GM21390 (cell line): Measurements from ENCODE around the gene PLXNA4.

ENCODE experiments used
- ATAC-seq: cut with Tn5 transposase; IDR thresholded peaks from one replicate; pipeline ENCODE4 v1.9.1; 2021; ENCODE audit not compliant: unreplicated experiment

Gene PLXNA4

DNA sequence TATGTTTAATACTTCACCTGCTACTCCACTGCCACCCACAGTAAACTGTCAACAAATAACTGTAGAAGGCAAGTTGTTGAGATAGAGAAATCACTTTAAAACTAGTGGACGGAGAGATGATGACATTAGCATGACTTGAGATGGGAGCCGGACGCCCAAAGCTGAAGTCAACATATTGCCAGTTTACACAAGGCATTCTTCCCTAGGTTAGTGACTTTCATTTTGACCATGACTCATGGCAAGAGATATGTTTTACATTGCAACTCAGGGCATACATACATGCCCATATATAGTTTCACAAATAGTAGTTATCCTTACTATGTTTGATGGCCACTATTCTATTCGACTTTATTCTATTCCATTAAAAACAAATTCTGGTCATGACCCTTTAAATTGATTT is 296.6 kb downstream of the PLXNA4 start:
- ATAC-seq = no peak

DNA sequence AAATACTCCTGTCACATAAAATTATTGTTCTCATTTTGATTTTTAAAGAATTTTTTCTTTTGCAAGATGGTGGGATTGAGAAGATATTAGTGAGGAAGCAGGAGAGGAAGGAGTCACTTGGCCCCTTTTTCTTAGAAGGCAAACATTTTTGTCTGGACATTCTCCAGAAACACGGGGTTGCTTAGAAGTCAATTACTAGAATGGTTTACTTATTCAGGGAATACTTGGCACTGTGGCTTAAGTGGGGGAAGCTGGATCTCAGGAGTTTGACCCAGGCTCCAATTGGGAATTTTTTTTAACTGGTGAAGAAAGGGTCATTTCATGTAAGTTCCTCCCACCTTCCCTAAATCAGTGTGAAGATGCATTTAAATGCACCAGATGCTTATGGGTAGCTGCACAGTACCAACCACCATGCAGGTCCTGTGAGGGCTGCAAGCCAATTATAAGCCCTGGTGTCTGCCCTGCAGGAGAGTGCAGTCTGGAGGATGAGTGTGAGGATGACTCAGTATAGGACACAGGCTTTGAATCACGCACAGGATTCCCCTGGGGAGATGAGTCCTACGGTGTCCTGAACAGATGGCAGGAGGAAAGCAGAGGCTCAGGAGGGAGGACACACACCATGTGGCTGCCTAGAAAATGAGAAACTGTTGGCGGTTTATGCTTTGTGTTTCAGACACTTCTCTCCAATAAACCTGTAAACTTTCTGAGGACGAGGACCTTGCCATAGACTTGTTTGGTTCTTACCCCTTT is 299.1 kb downstream of the PLXNA4 start:
- ATAC-seq = no peak

DNA sequence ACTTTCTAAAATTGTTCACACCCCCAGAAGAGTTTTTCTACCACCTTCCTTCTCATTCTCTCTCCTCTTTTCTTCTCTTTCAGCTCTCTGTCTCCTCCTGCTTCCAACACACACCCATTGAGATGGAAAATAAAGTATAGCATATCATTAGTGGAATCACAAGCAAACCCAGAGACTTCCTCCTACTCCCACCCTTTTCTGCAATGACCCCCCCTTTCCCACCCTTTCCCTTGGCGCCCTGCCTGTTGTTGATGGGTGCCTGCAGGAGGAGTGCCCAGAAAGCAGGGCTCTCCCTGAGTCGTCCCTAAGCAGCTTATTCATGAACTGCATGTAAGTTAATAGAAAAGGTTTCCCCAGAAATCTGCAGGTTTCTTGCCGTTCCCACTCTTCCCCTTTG is 300.0 kb downstream of the PLXNA4 start:
- no peak for ATAC-seq

DNA sequence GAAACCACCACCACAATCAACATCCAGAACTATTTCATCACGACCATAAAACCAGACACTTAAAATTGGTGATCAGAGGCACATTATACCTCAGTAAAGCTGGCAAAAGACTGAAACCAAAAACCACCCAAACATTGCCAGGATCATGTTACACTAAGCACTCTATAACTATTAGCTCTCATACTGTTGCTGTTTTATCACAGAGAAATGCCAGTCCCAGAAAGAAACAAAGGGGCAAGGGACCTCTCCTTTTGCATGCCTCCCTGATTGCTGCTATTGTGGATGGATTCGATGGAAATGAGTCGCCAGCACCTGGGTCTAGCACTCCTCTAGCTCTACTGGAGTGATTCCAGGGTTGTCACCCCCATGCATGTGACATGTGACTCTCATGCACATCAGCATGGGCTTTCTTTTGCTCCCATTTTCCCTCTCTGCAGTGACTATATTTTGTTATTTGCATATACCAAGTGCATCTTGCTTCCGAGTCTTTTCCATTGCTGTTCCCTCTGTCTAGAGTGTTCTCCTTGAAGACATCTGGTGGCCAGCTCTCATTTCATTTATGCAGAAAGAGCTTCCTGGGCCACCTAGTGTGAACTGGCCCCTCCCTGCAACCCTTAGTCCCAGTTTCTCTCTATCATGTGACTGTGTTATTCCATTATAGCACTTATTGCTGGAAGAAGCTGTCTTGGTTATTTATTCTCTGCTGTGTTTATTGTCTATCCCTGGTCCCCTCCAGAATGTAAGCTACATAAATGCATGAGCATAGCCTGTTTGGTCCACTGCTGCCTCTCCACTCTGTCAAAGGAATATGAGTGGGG is 300.6 kb downstream of the PLXNA4 start:
- ATAC-seq = no peak

DNA sequence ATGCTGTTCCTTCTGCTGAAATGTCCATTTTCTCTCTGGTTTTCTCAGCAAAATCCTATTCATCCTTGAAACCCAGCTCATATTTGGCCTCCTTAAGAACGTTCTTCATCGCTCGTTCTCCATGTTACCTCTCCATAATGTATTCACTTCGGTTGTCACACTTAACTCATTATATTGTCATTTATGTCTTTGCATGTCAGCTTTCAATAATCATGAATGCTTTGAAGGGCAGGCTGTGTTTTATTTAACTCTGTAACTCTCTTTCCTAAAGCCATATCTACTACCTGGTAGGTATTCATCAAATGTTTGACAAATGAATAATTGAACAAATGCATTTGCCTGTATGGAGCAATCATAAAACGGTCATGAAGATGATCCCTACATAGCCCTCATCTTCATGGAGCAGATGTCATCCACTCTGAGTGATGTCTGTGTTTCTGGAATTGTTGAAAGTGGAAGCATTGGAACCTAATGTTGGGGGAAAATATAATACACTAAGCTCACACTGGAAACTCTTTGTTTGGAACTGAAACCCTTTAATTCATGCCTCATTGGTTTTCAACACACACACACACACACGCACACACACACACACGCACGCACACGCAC is 303.4 kb downstream of the PLXNA4 start:
- ATAC-seq = no peak

DNA sequence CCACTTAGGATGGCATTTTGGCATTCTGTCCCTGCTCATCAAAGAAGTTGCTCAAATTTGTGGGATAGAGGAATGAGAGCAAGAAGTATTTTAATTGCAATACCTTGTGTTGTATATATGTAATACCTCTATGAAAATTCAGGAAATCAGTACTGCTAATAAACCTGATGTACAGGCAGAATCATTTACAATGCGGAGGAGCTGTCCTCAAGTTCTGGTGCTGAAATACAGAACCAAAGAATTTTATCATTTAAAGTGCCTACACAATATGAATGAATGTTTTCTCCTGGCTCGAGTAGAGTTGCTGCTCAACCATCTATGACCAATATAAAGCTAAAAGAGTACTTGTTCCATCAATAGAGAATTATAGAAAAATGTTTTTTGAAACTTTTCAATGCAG is 305.8 kb downstream of the PLXNA4 start:
- ATAC-seq = no peak

DNA sequence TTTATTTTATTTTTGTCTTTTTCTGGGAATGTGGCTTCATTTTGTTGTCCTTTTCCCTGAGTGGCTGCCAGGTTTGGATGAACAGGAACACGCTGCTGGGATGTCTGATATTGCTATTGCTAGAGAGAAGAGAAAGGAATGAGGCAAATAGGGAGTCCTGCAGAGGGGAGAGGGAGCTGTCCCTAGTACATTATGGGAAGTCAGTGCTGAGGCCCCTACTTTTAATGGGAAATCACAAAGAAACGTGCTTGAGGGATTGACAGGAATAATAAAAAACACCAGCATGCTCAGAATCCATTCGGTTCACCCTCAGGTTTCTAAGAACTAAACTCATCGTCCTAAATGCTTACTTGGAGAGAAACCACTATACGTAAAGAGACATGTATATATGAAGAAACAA is 306.6 kb downstream of the PLXNA4 start:
- no peak for ATAC-seq

DNA sequence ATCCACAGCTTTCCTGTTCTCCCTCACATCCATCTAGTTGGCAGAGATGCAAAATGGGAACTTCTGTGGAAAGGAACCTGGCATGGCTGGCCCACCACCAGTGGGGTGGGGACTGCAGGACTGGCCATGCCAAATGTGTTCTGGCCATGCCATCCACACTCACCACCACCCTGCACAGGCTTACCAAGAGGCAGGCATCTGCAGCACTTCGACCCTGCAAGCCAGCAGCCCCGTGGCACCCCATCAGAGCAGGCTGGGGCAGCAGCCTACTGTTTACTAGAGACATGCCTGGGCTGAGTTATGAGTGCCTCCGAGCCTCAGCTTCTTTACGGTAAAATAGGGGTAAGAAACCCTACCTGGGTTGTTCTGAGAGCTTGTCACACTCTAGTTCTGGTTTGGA is 313.1 kb downstream of the PLXNA4 start:
- ATAC-seq = no peak

DNA sequence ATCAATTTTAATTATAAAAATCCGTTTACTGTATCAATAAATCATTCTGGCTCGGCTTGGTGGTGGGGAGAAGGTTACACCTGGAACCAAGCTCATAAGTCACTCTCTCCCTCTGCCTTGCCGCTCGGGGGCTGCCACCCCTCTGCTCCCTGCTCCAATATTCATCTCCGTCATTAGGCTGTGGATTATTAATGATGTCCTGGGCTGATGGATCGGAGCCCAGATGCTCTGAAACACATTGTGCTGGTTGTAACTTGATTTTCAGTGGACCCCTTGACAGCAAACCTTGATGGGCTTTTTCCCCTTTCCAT is 314.2 kb downstream of the PLXNA4 start:
- no peak for ATAC-seq

DNA sequence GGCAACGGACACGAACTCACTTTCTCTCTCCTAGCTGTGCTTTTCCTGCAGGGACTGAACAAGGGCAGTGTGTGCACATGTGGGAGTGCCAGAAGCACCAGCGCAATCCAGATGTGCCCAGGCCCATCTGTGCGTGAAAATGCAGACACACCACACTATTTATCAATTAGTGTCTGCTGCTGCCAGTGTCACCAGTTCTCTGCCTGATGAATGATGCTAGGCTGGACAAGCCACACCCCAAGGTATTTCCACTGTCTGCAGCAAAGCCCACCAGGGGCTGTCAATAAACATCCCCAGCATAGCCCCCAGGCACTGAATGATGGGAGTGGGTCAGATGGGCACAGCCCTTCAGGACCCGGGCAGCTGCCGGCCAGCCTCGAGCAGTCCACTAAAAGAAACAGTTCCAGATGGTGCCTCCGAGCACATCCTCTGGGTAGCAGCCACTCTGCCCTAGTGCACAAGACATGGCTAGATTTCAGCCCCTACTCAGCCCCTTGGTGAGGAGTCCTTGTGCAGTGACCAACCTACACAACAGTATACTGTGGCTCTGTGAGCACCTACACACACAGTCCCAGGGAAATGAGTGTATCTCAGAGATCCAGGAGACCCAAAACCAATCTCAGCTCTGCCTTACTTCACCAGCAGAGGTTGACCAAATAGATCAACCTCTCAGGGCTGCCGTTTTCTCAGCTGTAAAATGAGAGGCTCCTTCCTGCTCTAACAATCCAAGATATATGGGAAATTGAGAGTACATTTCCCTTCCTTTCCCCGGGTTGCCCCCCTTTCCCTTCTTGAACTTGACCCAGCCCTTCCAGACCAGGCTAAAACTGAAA is 314.7 kb downstream of the PLXNA4 start:
- ATAC-seq = no peak

DNA sequence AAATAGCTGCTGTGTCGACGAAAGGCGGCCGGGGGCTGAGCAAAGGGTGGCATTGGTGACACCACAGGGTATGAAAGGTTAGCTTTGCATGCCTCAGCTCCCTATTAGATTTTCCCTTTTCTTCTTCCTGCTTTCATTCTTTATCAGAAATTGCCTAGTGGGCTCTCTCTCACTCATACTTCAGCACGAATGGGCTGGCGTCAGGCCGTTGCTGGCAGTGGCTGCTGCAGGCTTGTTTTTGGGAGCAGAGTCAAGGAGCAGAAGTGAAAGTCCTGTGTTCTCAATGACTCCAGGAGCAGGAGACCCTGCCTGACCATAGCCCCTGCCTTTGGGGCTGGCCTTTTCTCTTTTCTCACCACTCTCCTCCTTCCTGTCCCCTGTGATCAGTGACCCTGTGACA is 318.0 kb downstream of the PLXNA4 start:
- ATAC-seq = no peak

DNA sequence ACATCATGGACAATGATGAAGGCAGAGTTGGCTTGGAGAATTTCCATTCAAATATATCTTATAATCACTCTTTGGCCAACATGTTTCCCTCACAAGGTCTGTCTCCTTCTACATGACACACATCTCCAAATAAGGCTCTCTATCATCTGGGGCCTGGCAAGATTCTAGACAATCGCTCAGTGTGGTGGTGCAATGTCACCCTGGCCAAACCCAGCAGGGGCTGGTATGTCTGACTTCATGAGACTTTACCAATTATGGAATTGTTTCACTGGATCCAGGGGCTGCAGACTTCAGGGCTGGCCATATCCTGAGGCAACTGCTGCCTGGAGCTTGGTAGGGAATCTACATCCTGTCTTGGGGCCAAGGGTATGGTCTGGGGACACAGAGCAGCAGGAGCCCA is 319.0 kb downstream of the PLXNA4 start:
- ATAC-seq = no peak

DNA sequence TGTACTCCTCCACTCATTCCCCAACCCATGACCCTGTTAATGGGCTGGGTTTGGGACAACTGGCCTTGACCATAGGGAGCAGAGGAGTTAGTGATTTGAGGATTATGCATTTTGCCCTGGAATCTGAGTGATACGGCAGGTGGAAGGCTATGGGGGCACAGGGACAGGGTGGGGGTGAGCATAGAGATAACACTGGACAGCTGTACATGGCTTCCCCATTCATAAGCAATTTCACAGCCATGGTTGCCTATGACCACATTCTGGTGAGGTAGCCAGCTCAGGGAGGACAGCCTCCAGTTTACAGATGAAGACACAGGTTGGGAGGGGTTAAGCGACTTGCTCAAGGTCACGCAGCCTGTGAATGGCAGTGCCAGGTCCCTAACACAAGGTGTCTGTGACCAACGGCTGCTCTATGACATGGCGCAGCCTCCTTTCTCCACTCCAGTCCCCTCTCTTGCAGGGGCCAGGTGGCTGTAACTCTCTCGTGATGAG is 319.5 kb downstream of the PLXNA4 start:
- ATAC-seq = no peak

DNA sequence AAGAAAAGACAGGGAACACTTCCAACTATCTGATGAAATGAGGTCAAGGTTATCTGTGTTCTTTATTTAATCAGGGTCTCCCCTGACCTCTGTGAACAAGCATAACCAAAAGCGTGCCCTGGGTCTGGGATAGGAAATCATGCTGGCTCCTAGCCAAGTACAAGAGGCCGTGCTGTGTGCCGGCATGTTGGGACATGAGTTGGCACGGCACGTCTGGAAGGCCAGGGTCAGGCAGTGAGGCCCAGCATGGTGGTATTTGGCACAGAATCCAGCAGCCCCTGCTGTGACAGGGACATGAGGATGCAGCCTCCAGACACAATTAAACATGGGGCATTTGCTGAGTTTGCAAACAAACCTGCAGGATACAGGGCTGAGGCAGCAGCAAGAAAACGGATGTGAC is 320.4 kb downstream of the PLXNA4 start:
- no peak for ATAC-seq

DNA sequence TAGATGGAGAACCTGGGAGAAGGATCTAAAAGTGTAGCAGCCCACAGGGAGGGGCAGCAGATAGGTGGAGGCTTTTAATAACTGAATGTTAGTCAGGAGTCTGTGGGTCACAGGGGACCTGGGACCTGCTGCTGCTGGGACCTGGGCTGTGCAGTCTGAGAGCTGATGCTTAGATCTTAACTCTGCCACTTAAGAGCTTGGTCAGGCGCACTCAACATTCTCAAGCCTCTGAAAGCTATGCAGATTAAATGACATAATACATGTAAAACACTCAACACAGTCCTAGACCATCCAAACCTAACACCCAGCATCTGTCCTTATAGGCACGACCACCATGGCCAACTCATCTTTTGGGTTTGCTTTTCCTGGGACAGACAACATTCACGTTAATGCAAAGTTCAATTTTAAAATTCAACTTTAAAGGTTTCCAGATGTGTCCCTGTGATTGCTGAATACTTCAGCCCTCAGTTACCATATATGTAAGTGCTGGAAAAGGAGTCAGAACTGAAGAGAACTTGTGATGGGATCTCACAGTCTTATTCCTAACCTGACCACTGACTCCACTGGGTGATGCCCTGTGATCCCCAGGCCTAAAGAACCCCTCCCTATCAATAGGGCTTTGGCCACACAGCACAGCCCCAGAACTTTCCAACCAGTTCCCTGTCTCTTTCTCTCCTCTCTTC is 321.0 kb downstream of the PLXNA4 start:
- no peak for ATAC-seq

DNA sequence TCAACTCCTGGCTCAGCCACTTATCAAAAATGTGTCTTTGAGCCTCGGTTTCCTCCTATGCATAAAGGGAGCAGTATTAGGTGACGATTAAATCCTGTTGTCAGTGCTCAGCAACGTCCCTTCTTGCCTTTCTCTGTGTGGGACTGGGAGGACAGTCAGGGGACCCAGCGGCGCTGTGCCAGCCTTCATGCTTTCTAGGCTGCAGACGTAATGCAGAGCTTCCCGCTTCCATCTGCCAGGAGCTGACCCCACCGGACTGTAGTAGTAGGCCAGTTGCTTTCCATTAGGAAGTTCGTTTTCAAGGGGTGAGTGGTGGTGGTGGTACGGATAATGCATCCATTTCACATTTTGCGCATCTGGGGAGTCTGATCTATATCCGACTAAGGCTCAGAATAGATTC is 321.8 kb downstream of the PLXNA4 start:
- ATAC-seq = no peak

DNA sequence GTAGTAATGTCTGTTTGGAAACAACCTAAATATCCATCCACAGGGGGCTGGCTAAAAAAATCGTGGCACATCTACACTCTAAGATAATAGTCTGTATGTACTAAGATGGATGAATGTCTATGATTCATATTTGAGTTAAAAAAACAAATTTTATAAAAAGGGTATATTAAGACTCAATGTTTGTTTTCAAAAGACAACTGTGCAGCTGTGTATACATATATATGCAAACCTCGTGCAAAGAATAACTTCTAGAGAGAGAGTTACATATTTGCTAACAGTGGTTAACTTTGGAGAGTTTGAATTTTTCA is 323.5 kb downstream of the PLXNA4 start:
- ATAC-seq = no peak

DNA sequence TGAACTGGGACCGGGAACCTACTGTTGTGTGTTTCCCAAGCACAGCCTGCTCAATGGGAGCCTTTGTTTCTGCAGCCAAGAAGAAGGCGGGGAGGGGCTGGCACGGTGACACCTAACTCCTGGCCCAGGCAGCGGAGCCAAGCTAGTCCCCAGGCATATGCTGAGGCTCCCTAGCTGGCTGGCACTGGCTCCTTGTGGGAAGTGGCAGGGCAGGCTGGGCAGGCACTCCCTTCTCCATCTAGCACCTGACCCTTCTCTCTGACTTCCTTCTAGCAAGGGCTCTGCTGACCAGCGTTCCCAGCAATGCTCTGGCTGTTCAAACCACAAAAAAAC is 325.0 kb downstream of the PLXNA4 start:
- ATAC-seq = no peak

DNA sequence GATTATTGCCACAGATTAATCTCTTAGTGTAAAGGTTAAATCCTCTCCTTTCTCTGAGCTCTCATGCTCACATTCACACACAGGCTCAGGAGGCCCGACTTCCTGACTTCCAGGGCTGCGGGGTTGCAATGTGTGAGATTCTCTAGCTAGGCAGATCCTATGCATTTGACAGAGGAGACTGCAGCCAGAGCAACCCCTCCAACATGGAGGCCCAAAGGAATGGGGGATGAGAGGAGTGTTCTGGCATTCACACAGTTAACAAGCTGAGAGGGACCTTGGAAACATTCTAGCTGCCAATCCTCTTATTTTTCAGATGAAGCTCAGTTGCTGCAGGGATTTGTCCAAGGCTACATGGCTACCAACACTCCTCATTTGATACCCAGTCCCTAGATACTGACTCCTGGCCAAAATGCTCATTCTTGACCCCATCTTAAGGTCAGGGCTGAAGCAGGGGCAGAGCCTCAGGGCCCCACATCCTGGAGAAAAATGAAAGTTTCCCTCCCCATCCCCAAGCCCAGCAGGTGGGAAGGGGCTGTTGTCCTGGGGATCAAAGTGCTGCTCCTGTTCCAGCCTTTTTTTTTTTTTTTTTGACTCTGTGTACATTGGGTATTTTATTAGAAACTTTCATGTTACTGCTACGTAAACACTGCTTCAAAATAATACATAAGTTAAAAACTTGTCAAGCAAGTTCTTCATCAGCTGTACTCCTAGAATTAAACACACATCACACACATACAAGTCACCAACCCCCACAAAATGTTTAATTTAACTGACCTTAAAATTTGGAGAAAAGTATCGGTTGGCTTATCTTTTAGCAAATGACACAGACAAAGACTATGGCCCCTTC is 325.6 kb downstream of the PLXNA4 start:
- no peak for ATAC-seq
